Ovary (tissue), 9 donors: ENCODE results near the gene ZSCAN26. TPM values are rescaled to one million over a fixed set of nuclear protein-coding genes. Genes with fewer than 3 reads are reported as not detected.

ENCODE experiments used
- DNase-seq, 5 donors: peaks; one replicate each; pipeline ENCODE4 v3.0.0-alpha.2; 2019 to 2020
- H3K27ac ChIP-seq, 2 donors: fragments of 200-600 bp; one replicate each; pipeline versions ENCODE4 v1.5.1 to v1.8.0; 2019 to 2022
- H3K27me3 ChIP-seq: fragments of 200-600 bp; one replicate; pipeline ENCODE4 v1.8.0; 2022
- H3K36me3 ChIP-seq: fragments of 200-600 bp; sonication (generic); one replicate; pipeline ENCODE4 v1.5.1; 2019
- H3K4me1 ChIP-seq: one replicate; pipeline ENCODE4 v1.8.1; 2013; ENCODE audit warnings: mild to moderate bottlenecking, moderate library complexity; ENCODE audit not compliant: insufficient read depth
- H3K4me3 ChIP-seq: fragments of 200-600 bp; sonication (generic); one replicate; pipeline ENCODE4 v1.5.1; 2017
- H3K9me3 ChIP-seq, 2 donors: fragments of 200-600 bp in 1 of 2; sonication (generic) in 1 of 2; one replicate each; pipeline versions ENCODE4 v1.5.1 to v1.8.1; 2013 to 2019; ENCODE audit warnings: mild to moderate bottlenecking in 1 of 2, moderate library complexity in 1 of 2
- CTCF ChIP-seq, 3 donors: fragments of 450-650 bp in 2 of 3; fragments of 200-600 bp in 1 of 3; IDR thresholded peaks; one replicate each; pipeline versions ENCODE4 v1.5.1 to v1.8.0; 2016 to 2022; ENCODE audit warnings: antibody characterized with exemption in 3 of 3, mild to moderate bottlenecking in 1 of 3
- EP300 ChIP-seq: sonication (generic); formaldehyde crosslinking; IDR thresholded peaks from one replicate; pipeline ENCODE4 v1.6.1; 2017; ENCODE audit warnings: antibody characterized with exemption
- POLR2A ChIP-seq: fragments of 450-650 bp; IDR thresholded peaks from one replicate; pipeline ENCODE4 v1.6.1; 2017; ENCODE audit warnings: antibody characterized with exemption, mild to moderate bottlenecking, moderate library complexity
- WGBS, 3 donors: extraction: QIAGEN DNeasy Blood & Tissue Kit in 1 of 3; methylation state at CpG; one replicate each; pipeline versions ENCODE4 v1.1.5 to v1.1.7; 2013 to 2017; 5-methylcytosine and 5-hydroxymethylcytosine counted together
- intact Hi-C, 4 donors: fragments of 100-400 bp; cut with DNase I; formaldehyde crosslinking; loops; one replicate each; pipeline versions ENCODE4 v1.11.0 to v1.15.1; 2022 to 2023
- polyA plus RNA-seq, 2 donors: library from polyadenylated mRNA; stranded (reverse); fragments of 200-250 nt in 1 of 2; fragments of 350-450 nt in 1 of 2; fragmentation: Illumina TruSeq in 1 of 2; extraction: RNeasy Lipid Tissue Mini Kit (QIAGEN cat#74804) in 1 of 2; gene quantifications; one replicate each; pipeline ENCODE4 v1.2.3, GENCODE V29; 2013 to 2014
- total RNA-seq, 7 donors: library from RNA; depleted of rRNA in 2 of 7; stranded (reverse); fragments of >200 nt in 2 of 7; fragmentation: NEBNext Ultra II Directional in 3 of 7; extraction: Animal tissue kit (Norgen Biotek cat#: 25700) in 3 of 7; gene quantifications; one replicate each; pipeline versions ENCODE4 v1.1.0 to v1.2.4, GENCODE V29; 2016 to 2023
- donor health status: DM: no; HTN: no; CAD: no; lungs with moderate emphysema.
- donor health status: DM: no; HTN: no; CAD: no.
- donor health status: Bipolar disorder and iron deficiency.
- donor health status: DM: yes; HTN: yes; CAD: no.
- donor health status: DM: no; HTN: no; CAD: no.
- donor health status: DM: yes; HTN: yes; CAD: no.

ZSCAN26 gene
- total and polyA plus RNA-seq, 9 donors: 11.8 to 32.0 (median 23.1) TPM

DNA sequence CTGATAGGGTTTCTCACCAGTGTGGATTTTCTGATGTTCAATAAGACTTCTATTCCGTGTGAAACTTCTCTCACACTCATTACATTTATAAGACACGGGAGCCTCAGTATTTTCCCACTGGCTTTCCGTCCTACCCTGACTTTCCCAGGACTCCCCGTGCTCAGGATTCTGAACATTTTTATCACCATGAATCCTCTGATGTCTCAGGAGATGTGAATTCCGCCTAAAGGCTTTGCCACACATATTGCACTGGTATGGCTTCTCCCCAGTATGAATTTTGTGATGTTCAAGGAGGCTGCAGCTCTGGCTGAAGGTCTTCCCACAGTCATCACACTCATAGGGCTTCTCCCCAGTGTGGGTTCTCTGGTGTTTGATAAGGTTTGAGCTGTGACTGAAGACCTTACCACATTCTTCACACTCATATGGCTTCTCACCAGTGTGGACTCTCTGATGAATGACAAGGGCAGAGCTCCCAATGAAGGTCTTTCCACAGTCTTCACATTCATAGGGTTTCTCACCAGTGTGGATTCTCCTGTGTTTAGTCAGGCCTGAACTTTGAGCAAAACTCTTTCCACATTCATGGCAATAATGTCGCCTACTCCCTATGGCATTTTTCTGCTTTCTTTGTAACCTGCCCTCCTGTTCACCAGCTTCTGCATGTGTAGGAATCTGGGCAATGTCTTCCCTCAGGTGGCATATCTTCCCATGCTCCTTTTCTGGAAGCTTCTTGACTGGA, 21.6 kb upstream of the ZSCAN26 start:
- 88 to 91% (median 89%) methylated on average over 6 of the region's 6 CpGs for WGBS, 3 donors
- no peak overlapping the region for H3K27ac ChIP-seq
- H3K4me1 ChIP-seq: no peaks in the 10 kb centered on the region
- no peaks in the 10 kb centered on the region for H3K36me3 ChIP-seq
- DNase-seq: no peak
- H3K9me3 ChIP-seq: no peaks in the 10 kb centered on the region
- intact Hi-C loops: no loop called here
- TF ChIP-seq EP300: no peak
- TF ChIP-seq POLR2A: no peak
- TF ChIP-seq CTCF (IDR thresholded peaks at IDR 0.05): no peak
- no peak overlapping the region for H3K4me3 ChIP-seq
- H3K27me3 ChIP-seq: no peaks in the 10 kb centered on the region

- 45 to 56% (median 50%) methylated on average over 1 of the region's 1 CpG for WGBS, 3 donors
- intact Hi-C loops: no loop called here
- H3K36me3 ChIP-seq: no peaks in the 10 kb centered on the region
Measured at GRCh38 chr6:28248916-28249315, 18.0 kb upstream of the ZSCAN26 start.

GRCh38 chr6:28250747-28251146, 16.2 kb upstream of the ZSCAN26 start:
- 72 to 83% (median 80%) methylated on average over 2 of the region's 2 CpGs for WGBS, 3 donors
- TF ChIP-seq EP300: no peak
- no peak for TF ChIP-seq CTCF (IDR thresholded peaks at IDR 0.05)
- TF ChIP-seq POLR2A: no peak
- no peaks in the 10 kb centered on the region for H3K27me3 ChIP-seq
- H3K4me3 ChIP-seq: peak overlapping the region; percentile 74
- no peaks in the 10 kb centered on the region for H3K36me3 ChIP-seq
- H3K9me3 ChIP-seq: no peaks in the 10 kb centered on the region
- intact Hi-C loops: loop anchor here in 2 of 4 donors (10.0 kb wide), 1 partner anchor 104 kb away; no protein-coding TSS in a partner anchor
- DNase-seq: no peak
- no peak overlapping the region for H3K27ac ChIP-seq
- H3K4me1 ChIP-seq: peaks cover 8% of the 10 kb centered on the region

More at GRCh38 chr6:28248916-28249315, 18.0 kb upstream of the ZSCAN26 start:
- Histone ChIP-seq H3K27me3 (no peaks in the 10 kb centered on the region), H3K27ac (no peak overlapping the region), H3K4me3 (no peak overlapping the region), H3K9me3 (no peaks in the 10 kb centered on the region), H3K4me1 (peaks cover 8% of the 10 kb centered on the region)
- no peak for TF ChIP-seq CTCF (IDR thresholded peaks at IDR 0.05)
- no peak for TF ChIP-seq EP300
- TF ChIP-seq POLR2A: no peak
- DNase-seq: no peak

DNA sequence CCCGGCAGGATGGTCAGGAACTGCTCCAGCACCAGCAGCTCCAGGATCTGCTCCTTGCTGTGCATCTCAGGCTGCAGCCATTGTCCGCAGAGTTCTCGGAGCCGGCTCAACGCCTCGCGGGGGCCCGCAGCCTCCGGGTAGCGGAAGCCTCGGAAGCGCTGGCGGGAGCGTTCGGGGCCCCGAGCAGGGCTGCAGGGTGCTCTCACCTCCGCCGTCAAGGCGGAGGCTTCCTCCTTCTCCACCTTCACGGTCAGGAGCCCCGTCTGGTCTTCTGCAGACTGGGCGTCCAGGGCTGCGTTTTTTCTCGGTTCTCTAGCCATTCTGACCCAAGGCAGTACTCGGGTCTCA, 15.3 kb upstream of the ZSCAN26 start:
- intact Hi-C loops: loop anchor here in 2 of 4 donors (10.0 kb wide), 1 partner anchor 103 kb away; no protein-coding TSS in a partner anchor
- peaks cover 8% of the 10 kb centered on the region for H3K4me1 ChIP-seq
- H3K9me3 ChIP-seq: no peaks in the 10 kb centered on the region
- TF ChIP-seq EP300 (no peak), POLR2A (no peak), CTCF (IDR thresholded peaks at IDR 0.05) (no peak)
- WGBS, 3 donors: 0% methylated on average over 24 to 25 of the region's 25 CpGs
- H3K27ac ChIP-seq: no peak overlapping the region
- H3K4me3 ChIP-seq: peak overlapping the region; percentile 74
- peak in 1 of 5 donors; percentile 22 for DNase-seq
- H3K27me3 ChIP-seq: no peaks in the 10 kb centered on the region
- no peaks in the 10 kb centered on the region for H3K36me3 ChIP-seq
